T-helper 2 cell (primary cell): ENCODE results near the gene TADA3.

Experiments used
- DNase-seq, 5 experiments: peaks; one replicate each; pipeline versions ENCODE4 v3.0.0 to v3.0.0-alpha.2; 2012 to 2022

Gene TADA3

GRCh38 chr3:9760779-9761505, 31.3 kb downstream of the TADA3 start:
- no peak for DNase-seq

DNA sequence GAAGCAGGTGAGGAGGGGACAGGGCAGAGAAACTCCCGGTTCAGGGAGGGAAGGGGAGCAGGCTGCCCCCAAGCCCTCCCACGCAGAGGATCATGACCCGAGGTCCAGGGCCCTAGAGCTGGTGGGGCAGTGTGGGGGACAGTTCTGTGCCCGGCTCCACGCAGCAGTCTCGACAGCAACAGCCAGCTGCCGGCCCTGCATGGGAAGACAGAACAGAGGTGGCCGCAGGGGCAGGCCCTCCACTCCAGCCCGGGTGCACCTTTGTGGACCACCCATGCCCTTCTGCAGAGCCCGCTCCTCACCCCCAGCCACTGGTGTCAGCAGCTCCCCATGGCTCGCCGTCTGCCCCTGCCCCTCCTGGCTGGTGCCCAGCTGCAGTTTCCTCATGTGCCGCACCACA, 34.8 kb downstream of the TADA3 start:
- no peak for DNase-seq

GRCh38 chr3:9754678-9755077, 37.6 kb downstream of the TADA3 start:
- no peak for DNase-seq

- peak in 1 of 5 experiments; percentile 40 for DNase-seq
Measured at GRCh38 chr3:9750556-9751411, 41.5 kb downstream of the TADA3 start.

DNA sequence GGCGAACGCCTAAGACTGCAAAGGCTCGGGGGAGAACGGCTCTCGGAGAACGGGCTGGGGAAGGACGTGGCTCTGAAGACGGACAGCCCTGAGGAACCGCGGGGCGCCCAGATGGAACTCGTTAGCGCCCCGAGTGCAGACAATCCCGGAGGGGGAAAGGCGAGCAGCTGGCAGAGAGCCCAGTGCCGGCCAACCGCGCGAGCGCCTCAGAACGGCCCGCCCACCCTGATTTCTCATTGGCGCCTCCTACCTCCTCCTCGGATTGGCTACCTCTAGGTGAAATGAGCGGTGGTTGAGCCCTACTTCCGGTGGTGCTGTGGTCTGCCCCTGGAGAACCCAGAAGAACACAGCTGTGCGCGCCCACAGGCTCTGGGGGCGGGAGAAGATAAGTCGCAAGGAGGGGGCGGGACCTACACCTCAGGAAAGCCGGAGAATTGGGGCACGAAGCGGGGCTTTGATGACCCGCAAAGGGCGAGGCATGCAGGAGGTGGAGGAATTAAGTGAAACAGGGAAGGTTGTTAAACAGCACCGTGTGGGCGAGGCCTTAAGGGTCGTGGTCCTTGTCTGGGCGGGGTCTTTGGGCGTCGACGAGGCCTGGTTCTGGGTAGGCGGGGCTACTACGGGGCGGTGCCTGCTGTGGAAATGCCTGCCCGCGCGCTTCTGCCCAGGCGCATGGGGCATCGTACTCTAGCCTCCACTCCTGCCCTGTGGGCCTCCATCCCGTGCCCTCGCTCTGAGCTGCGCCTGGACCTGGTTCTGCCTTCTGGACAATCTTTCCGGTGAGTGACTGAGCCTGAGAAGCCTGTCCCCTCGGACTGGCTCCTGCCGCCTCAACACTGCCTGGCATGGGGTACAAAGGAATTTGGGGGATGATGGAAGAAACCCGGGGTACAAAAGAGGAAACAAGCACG, 42.4 kb downstream of the TADA3 start, which contains the start of gene OGG1:
OGG1 (plus strand) TSS at position 308 of the 911 bp plus-strand sequence; CDS start at position 643, 335 bp downstream.
- peak; percentile 84 to 99 (median 94) for DNase-seq

DNA sequence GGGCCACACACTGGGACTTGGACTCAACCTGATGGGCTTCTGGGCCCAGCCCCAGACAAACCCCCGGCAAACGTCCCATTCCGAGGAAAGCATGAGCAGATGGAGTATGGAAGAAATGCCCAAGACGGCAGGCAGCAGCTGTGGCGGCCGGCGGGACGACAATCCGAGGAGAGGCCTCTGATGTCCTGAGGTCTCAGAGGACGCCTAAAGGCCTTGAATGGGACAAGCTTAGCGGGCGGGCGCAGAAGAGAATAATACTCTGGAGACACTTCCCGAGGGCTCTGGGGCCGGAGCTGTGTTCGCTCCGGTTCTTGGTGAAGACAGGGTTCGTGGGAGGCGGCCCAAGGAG, 43.0 kb downstream of the TADA3 start:
- DNase-seq: no peak

- no peak for DNase-seq
Measured at GRCh38 chr3:9748031-9748430, 44.2 kb downstream of the TADA3 start.

GRCh38 chr3:9747267-9747666, 45.0 kb downstream of the TADA3 start:
- no peak for DNase-seq

GRCh38 chr3:9746330-9746729, 45.9 kb downstream of the TADA3 start:
- DNase-seq: no peak

GRCh38 chr3:9745521-9745920, 46.8 kb downstream of the TADA3 start:
- no peak for DNase-seq

- DNase-seq: no peak
Measured at GRCh38 chr3:9744162-9744561, 48.1 kb downstream of the TADA3 start.

- DNase-seq: no peak
Measured at GRCh38 chr3:9743548-9743947, 48.7 kb downstream of the TADA3 start.

GRCh38 chr3:9742560-9742959, 49.7 kb downstream of the TADA3 start:
- no peak for DNase-seq

DNA sequence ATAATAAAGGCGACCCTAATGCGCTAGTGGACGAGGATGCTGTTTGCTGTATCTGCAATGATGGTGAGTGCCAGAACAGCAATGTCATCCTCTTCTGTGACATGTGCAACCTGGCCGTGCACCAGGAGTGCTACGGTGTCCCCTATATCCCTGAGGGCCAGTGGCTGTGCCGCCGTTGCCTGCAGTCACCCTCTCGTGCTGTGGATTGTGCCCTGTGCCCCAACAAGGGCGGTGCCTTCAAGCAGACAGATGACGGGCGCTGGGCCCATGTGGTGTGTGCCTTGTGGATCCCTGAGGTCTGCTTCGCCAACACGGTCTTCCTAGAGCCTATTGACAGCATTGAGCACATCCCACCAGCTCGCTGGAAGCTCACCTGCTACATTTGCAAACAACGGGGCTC, 53.1 kb downstream of the TADA3 start:
- no peak for DNase-seq

DNA sequence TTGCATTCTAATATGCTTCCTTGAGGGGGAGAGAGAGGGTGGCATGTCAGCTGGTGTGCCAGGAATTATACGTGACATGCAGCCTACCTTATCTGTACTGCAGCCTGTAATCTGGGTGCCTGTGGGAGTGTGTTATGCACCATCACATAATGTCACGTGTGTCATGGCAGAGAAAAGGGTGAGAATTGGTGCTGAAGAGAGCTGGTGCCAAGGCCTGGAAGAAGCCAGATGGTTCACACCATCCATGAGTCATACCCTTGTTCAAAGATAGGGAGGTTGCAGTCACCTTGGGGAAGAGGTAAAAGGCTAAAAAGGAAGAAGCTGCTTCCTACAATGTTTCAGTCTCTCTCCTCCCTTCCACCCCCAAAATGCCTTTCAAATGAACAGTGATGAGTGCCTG, 55.4 kb downstream of the TADA3 start:
- DNase-seq: no peak

DNA sequence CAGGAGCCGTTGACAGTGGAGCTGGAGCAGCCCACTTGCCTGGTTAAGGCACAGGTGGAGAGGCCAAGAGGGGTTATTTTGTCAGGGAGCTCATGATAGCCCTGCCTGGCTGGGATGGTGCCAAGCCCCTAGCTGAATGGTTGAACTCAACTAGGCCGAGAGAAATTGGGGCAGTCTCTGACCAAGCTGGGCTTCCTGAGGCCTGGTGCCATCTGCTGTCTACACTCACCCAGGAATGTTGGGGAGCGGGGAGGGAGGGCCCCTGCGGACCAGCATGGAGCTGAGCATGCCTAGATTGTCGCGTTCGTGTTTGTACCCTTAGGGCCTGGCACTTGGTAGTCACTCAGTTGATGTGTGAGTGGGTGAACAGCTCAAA, 59.5 kb downstream of the TADA3 start:
- no peak for DNase-seq

- peak in 3 of 5 experiments; percentile 37 to 70 (median 54) for DNase-seq
Measured at GRCh38 chr3:9732080-9732739, 60.1 kb downstream of the TADA3 start.

GRCh38 chr3:9731206-9732079, 60.8 kb downstream of the TADA3 start, which contains the start of gene BRPF1:
BRPF1 (plus strand) TSS chr3:9731735; CDS start chr3:9734141, 2,406 bp downstream.
- peak; percentile 97 to 100 (median 100) for DNase-seq

DNA sequence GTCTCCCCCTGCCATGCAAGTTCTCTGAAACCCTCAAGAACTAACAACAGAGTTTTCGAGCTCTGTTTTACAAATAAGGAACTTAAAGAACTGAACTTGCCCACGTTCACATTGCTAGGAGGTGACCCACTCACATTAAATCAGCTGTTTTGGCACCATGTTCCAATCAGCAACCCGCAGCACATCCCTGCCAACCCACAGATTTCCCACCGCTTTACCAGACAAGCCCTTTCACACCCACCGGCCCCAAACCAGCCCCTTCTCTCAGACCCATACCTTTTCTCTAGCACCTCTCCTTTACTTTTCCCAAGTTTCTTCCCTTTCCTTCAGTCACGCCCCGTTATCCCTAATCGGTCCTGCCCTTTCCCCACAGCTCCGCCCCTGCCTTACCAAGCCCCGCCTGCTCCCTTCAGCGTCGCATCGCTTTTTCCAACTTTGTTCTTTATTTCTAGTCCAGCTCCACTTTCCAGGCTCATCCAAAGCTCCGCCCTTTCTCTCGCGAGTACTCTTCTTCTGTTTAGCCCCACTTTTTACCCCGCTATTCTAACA, 61.5 kb downstream of the TADA3 start:
- DNase-seq: peak in 1 of 5 experiments; percentile 23
